Keratinocyte (primary cell): Measurements from ENCODE around the gene B3GAT1. TPM values are rescaled to one million over a fixed set of nuclear protein-coding genes. Genes with fewer than 3 reads are reported as not detected.
A peak's percentile ranks its signal among the peaks of the same experiment; 100 is the strongest.

Source experiments
- DNase-seq: peaks from one replicate; pipeline ENCODE4 v3.0.0-alpha.2; 2011; ENCODE audit warnings: low read depth, missing footprints, low spot score
- FAIRE-seq: peaks from 2 replicates; lab custom pipeline; 2011; peaks lifted over from hg19 to GRCh38; lab: Jason Lieb, UNC
- H2AFZ ChIP-seq: 2 replicates; pipeline ENCODE4 v1.6.0; 2012; ENCODE audit warnings: low read length, control low read depth, inconsistent platforms; ENCODE audit not compliant: control insufficient read depth
- H3K27ac ChIP-seq: 2 replicates; pipeline ENCODE4 v1.5.1; 2011; ENCODE audit warnings: low read length; ENCODE audit not compliant: control insufficient read depth, insufficient read depth
- H3K27me3 ChIP-seq: 3 replicates; pipeline ENCODE4 v1.6.0; 2011; ENCODE audit warnings: low read length; ENCODE audit not compliant: control insufficient read depth, insufficient read depth; ENCODE audit errors: extremely low read depth
- H3K36me3 ChIP-seq, 2 experiments: 2 replicates in 1 of 2; 3 replicates in 1 of 2; pipeline ENCODE4 v1.5.1; 2011; ENCODE audit warnings: low read length in 2 of 2, mild to moderate bottlenecking in 1 of 2; ENCODE audit not compliant: control insufficient read depth in 2 of 2, insufficient read depth in 2 of 2; ENCODE audit errors: extremely low read depth in 1 of 2
- H3K4me1 ChIP-seq: 3 replicates; pipeline ENCODE4 v1.5.1; 2011; ENCODE audit warnings: low read length; ENCODE audit not compliant: control insufficient read depth, insufficient read depth; ENCODE audit errors: extremely low read depth
- H3K4me2 ChIP-seq: 3 replicates; pipeline ENCODE4 v1.6.0; 2011; ENCODE audit warnings: low read depth, low read length; ENCODE audit not compliant: control insufficient read depth, insufficient read depth; ENCODE audit errors: extremely low read depth
- H3K4me3 ChIP-seq, 3 experiments: fragments of 200-600 bp in 1 of 3; sonication (generic) in 1 of 3; 2 replicates in 2 of 3; 3 replicates in 1 of 3; pipeline ENCODE4 v1.5.1; 2011 to 2016; ENCODE audit warnings: low read length in 3 of 3, mild to moderate bottlenecking in 3 of 3, control low read depth in 2 of 3, inconsistent platforms in 1 of 3, low read depth in 1 of 3, mixed read lengths in 1 of 3, mixed run types in 1 of 3, moderate library complexity in 1 of 3; ENCODE audit not compliant: control insufficient read depth in 2 of 3, insufficient read depth in 2 of 3; ENCODE audit errors: extremely low read depth in 1 of 3
- H3K79me2 ChIP-seq: 2 replicates; pipeline ENCODE4 v1.6.0; 2012; ENCODE audit warnings: low read length; ENCODE audit not compliant: control insufficient read depth, insufficient read depth
- H3K9ac ChIP-seq: 3 replicates; pipeline ENCODE4 v1.6.0; 2011; ENCODE audit warnings: low read length; ENCODE audit not compliant: control insufficient read depth, insufficient read depth; ENCODE audit errors: extremely low read depth
- H3K9me1 ChIP-seq: 3 replicates; pipeline ENCODE4 v1.6.0; 2011; ENCODE audit warnings: low read length; ENCODE audit not compliant: control insufficient read depth, insufficient read depth; ENCODE audit errors: extremely low read depth
- H3K9me3 ChIP-seq: 2 replicates; pipeline ENCODE4 v1.5.1; 2012; ENCODE audit warnings: low read depth, low read length; ENCODE audit not compliant: control insufficient read depth
- H4K20me1 ChIP-seq: 3 replicates; pipeline ENCODE4 v1.6.0; 2011; ENCODE audit warnings: low read length; ENCODE audit not compliant: control insufficient read depth, insufficient read depth; ENCODE audit errors: extremely low read depth
- EZH2 ChIP-seq: IDR thresholded peaks from one replicate; pipeline ENCODE4 v1.6.1; 2012; ENCODE audit warnings: inconsistent platforms, mild to moderate bottlenecking, low read length, moderate library complexity
- dilution Hi-C: fragments of 300-500 bp; cut with MboI; formaldehyde crosslinking; loops from one replicate; pipeline ENCODE4 v1.7.0; 2020; ENCODE audit warnings: low sequenced_read_pairs; ENCODE audit not compliant: extremely low pct_ligation_motif_present
- polyA plus RNA-seq, 5 experiments: library from polyadenylated mRNA; depleted of rRNA in 3 of 5; stranded (reverse) in 3 of 5; stranded (forward) in 1 of 5; unstranded in 1 of 5; fragments of >200 nt; gene quantifications; 1 replicate in 1 of 5; 2 replicates in 3 of 5; 3 replicates in 1 of 5; pipeline versions ENCODE4 v1.2.1 to v1.2.3, GENCODE V29; 2011 to 2012; ENCODE audit warnings: missing spikeins in 2 of 5, low read depth in 1 of 5, low replicate concordance in 1 of 5
- TF ChIP-seq, protein P1 (sequence below), 3 experiments: IDR thresholded peaks in 1 of 3; conservative IDR thresholded peaks in 1 of 3; optimal IDR thresholded peaks in 1 of 3; 2 replicates in 2 of 3; 3 replicates in 1 of 3; pipeline versions ENCODE3 to v1.5.1; 2011; ENCODE audit warnings: low read length in 3 of 3, mild to moderate bottlenecking in 3 of 3, moderate library complexity in 2 of 3, control low read depth in 1 of 3, inconsistent platforms in 1 of 3; ENCODE audit not compliant: insufficient read depth in 2 of 3; ENCODE audit errors: extremely low read depth in 1 of 3

The B3GAT1 gene
- polyA plus RNA-seq, 1 donor (not counting 4 experiments of a cell fraction or from before 2014, with no cell fraction given): 0.04 TPM

DNA sequence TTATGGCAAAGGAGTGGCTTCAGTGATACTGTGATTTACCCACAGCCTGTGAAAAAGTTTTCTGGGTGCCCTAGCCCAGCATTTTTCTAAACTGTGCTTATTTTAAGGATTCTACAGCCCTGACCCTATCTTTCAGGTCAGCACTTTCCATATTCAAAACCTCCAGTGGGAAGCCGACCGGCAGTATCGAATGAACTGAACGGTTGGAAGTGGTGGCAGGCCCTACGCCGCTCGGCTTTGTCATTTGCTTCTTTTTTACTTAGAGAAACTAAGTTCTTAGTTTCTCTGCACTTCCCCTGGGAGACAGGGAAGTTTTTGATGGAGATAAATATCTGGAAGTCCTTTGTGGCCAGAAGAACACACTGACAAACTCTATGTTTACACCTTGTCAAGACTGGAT, 79.3 kb downstream of the B3GAT1 start:
- no peak for DNase-seq
- Histone ChIP-seq H4K20me1 (no peaks in the 10 kb centered on the region), H2AFZ (no peak overlapping the region), H3K27ac (no peak overlapping the region), H3K36me3 (no peaks in the 10 kb centered on the region), H3K4me2 (peak overlapping the region; percentile 88), H3K9ac (no peak overlapping the region), H3K4me1 (peaks cover 2% of the 10 kb centered on the region), H3K27me3 (peaks cover 8% of the 10 kb centered on the region), H3K9me1 (no peaks in the 10 kb centered on the region), H3K79me2 (no peaks in the 10 kb centered on the region), H3K9me3 (no peaks in the 10 kb centered on the region), H3K4me3 (no peak overlapping the region)
- no peak for FAIRE-seq
- TF ChIP-seq, protein P1, sequence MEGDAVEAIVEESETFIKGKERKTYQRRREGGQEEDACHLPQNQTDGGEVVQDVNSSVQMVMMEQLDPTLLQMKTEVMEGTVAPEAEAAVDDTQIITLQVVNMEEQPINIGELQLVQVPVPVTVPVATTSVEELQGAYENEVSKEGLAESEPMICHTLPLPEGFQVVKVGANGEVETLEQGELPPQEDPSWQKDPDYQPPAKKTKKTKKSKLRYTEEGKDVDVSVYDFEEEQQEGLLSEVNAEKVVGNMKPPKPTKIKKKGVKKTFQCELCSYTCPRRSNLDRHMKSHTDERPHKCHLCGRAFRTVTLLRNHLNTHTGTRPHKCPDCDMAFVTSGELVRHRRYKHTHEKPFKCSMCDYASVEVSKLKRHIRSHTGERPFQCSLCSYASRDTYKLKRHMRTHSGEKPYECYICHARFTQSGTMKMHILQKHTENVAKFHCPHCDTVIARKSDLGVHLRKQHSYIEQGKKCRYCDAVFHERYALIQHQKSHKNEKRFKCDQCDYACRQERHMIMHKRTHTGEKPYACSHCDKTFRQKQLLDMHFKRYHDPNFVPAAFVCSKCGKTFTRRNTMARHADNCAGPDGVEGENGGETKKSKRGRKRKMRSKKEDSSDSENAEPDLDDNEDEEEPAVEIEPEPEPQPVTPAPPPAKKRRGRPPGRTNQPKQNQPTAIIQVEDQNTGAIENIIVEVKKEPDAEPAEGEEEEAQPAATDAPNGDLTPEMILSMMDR (optimal IDR thresholded peaks at IDR 0.05 in 1 of 3, IDR thresholded peaks at IDR 0.05 in 1 of 3, conservative IDR thresholded peaks at IDR 0.05 in 1 of 3; ENCODE audit: extremely low read depth in 1 of 3, insufficient read depth in 2 of 3, low read length in 3 of 3): no peak
- no peak for TF ChIP-seq EZH2
- dilution Hi-C loops: no loop called here

DNA sequence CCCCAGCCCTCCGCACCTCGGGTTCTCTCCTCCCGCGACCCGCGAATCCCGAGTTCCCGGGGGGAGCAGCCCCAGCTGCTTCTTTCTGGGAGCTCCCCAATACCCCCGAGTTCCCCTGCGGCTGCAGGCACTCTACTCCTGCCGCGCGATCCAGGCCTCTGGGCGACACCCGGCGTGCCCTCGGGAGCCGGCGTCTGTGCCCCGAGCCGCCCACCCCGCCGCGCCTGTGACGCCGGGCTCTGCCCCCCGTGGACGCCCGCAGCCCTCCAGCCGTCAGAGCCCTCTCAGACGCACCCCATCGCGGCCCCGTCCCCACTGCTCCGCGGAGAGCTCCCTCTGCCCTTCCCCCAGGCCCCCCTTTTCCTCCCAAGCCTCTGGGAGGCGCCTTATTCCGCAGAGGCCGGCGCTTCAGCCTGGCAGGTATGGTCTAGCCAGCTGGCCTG, 79.8 kb downstream of the B3GAT1 start:
- dilution Hi-C loops: no loop called here
- H2AFZ ChIP-seq: peak overlapping the region; percentile 75

More for the DNA sequence above, 79.8 kb downstream of the B3GAT1 start:
- H3K9me1 ChIP-seq: no peaks in the 10 kb centered on the region
- H3K79me2 ChIP-seq: no peaks in the 10 kb centered on the region
- no peak overlapping the region for H3K27ac ChIP-seq
- H3K4me2 ChIP-seq: peak overlapping the region; percentile 88
- peaks cover 8% of the 10 kb centered on the region for H3K27me3 ChIP-seq
- no peaks in the 10 kb centered on the region for H4K20me1 ChIP-seq
- FAIRE-seq (no peak), DNase-seq (no peak)
- peaks cover 2% of the 10 kb centered on the region for H3K4me1 ChIP-seq
- H3K9ac ChIP-seq: peak overlapping the region; percentile 35
- peak overlapping the region; percentile 50 to 71 (median 69) for H3K4me3 ChIP-seq
- no peaks in the 10 kb centered on the region for H3K36me3 ChIP-seq
- no peaks in the 10 kb centered on the region for H3K9me3 ChIP-seq
- TF ChIP-seq, protein P1 (optimal IDR thresholded peaks at IDR 0.05 in 1 of 3, IDR thresholded peaks at IDR 0.05 in 1 of 3, conservative IDR thresholded peaks at IDR 0.05 in 1 of 3; ENCODE audit: extremely low read depth in 1 of 3, insufficient read depth in 2 of 3, low read length in 3 of 3): peak in 1 of 3 experiments; percentile 27
- TF ChIP-seq EZH2: peak; percentile 20
